Amniotic stem cell (primary cell): ENCODE data around the gene FPR1.
A peak's percentile ranks its signal among the peaks of the same experiment; 100 is the strongest.

Experiments
- DNase-seq: peaks from one replicate; lab custom pipeline; 2025; lab: John Stamatoyannopoulos, UW

The FPR1 gene

DNA sequence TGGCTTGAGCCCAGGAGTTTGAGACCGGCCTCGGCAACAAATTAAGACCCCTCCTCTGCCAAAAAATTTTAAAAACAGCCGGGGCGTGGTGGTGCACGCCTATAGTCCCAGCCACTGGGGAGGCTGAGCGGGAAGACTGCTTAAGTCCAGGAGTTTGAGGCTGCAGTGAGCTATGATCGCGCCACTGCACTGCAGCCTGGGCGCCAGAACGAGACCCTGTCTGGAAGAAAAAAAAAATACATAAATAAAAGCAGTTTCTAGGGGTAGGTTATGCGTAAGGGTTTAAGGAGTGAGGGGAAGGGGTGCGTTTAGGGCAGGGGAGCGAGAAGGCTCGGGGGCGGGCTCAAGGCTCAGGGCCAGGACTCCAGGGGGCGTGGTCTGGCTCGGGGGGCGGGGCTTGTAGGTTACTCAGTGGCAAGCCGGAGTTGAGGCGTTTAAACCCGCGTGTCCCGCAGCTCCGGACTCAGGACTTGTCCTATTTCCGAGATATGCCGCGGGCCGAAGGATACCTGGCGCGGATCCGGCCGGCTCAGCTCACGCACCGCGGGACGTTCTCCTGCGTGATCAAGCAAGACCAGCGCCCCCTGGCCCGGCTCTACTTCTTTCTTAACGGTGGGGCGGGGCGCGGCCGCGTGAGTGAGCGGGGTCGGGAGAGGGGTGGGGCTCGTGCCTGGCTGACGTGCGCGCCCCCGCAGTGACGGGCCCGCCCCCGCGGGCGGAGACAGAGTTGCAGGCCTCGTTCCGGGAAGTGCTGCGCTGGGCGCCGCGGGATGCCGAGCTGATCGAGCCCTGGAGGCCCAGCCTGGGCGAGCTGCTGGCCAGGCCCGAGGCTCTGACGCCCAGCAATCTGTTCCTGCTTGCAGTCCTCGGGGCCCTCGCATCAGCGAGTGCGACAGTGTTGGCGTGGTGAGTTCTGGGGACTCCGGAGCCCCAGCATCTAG is 47.8 kb downstream of the FPR1 start:
- peak; percentile 86 for DNase-seq

DNA sequence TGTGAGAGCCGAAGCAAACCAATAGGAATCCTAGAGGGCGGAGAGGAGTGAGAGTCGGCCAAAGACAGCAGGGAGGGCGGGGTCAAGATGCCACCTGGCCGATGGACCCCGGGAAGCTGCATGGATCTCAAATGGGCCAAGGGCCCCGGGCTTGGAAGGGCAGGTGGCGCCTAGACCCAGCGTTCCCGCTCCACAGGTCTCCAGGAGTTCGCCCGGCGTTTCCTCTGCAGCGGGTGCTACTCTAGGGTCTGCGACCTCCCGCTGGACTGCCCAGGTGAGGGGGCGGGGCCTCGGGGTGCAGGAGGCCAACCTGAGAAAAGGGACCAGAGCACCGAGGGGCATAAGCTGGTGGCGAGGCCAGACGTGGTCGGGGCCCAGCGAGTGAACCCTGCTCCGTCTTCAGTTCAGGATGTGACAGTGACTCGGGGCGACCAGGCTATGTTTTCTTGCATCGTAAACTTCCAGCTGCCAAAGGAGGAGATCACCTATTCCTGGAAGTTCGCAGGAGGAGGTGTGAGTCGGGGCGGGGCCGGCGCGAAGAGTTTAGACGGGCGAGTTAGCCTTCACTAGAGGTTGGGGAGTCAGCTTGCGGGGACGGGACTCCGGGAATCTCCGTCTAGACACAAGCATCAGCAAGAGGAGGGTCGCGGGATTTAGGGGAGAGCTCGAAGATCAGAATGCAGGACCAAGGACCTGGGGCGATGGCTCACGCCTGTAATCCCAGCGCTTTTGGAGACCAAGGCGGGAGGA is 48.7 kb downstream of the FPR1 start:
- no peak for DNase-seq

DNA sequence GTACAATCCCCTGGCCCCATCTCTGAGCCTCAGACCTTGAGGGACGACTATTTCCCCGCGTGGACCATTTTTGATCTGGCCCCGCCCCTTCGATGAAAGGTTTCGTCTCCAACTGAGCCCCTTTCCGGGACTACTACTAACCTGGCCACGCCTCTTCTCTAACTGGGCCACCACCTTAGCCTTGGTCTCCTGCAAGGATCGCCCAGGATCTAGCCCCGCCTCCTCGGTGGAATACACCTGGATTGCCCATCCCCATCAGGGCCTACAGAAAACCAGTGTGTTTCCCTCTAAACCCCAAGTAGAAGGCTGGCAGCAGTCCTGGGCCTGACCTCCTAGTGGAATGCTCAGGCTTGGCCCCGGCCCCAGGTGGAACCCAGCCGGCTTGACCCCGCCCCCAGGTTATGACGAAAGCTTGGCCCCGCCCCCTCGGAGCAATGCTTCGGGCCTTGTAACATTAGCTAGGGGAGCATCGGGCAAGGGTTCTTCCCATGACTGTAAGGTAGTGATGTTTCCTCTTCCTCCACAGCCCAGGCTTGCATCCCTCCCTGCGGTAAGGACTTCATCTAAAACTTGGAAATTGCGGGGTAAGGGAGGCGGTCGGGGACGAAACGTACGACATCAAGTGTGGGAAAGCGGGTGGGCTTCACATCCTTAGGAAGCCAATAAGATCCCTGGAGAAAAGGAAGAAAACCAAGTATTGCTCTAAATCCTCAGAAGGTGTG is 49.4 kb downstream of the FPR1 start:
- DNase-seq = no peak

DNA sequence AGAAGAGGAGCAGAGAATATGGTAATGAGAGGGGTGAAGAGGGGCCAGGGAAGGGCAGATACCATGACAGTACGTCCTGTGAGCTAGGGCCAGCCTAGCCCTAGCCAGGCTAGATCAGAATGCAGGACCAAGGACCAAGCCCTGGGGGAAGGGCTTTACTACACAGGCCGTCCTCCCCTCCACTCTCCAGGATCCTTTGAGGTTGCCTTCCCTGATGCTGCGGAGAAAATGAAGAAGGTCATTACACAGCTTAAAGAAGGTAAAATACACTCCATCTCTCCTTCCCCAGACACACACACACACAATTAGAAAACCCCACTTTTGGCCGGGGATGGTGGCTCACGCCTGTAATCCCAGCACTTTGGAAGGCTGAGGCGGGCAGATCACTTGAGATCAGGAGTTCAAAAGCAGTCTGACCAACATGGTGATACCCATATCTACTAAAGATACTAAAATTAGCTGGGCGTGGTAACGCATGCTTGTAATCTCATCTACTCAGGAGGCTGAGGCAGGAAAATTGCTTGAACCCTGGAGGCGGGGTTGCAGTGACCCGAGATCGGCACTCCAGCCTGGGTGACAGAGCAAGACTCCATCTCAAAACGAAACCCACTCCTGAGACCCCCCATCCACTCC is 50.1 kb downstream of the FPR1 start:
- no peak for DNase-seq

DNA sequence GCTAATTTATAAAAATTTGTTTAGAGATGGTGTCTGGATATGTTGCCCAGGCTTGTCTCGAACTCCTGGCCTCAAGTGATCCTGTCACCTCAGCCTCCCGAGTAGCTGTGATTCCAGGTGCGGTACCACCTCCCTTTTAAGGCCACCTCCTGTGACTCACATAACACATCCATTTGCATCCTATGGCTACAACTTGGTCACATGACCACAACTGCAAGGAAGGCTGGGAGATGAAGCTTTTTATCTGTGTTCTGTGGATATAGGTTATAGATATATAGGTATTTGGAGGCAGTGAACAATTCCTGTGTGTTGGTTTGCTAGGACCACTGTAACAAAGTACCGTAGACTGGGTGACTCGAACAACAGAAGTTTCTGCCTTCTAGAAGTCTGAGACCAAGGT is 52.5 kb downstream of the FPR1 start:
- no peak for DNase-seq

DNA sequence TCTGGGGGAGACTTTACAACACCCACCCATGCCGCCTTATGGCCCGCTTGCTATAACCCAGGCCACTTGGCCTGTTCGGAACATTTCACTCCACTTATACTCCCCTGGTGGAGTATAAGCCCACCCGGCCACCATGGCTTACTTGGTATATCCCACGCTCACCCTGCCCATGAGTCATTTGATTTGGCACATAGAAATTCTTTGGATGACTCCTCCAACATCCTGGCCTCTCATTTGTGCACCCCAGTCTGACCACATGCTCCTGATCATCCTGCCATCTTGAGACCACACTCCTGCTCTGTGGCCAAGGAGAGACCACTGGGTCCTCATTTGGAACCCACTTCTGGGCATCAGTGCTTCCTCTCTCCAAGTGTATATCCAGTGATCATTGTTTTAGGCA is 53.4 kb downstream of the FPR1 start:
- DNase-seq = no peak

DNA sequence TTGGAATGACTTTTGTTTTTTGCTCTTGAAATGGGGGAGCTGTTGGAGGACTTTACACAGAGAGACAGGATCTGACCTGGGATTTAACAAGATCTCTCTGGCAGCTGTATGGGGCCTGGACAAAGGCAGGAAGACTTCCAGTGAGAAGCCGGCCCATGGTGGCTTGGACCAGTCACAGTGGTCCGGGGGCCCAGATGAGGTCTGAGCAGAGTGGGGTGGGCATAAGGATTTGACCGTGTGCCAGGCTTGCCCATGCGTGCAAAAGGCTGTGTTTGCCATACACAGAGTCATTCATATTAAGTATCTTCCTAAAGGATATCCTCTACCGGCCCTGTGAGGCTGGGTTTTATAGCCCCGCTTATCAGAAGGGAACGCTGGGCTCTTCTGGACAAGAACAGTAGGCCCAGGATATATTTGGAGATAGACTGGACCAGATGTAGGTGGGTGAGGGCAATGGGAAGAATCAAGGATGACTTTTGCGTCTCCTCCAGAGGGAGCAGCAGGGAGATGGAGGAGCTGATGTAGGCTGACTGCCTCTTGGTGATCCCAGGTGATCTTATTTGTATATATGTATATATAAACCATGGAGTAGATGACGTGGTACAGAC is 54.4 kb downstream of the FPR1 start:
- no peak for DNase-seq

DNA sequence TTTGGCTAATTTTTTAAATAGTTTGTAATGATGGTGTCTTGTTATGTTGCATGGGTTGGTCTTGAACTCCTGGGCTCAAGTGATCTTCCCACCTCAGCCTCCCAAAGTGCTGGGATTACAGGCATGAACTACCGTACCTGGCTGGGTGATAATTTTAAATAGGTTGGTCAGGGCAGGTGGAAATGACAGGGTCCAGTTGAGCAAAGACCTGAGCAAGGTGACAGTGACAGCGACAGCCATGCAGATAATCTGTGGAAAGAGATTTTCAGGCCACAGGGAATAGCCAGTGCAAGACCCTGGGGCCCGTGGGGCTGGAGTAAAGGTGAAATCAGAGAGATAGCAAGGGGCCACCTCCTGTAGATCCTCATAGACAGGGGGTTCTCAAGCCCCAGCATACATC is 55.1 kb downstream of the FPR1 start:
- DNase-seq = no peak
